Neural progenitor cell (in vitro differentiated cells): ENCODE results near the gene ZNF618. TPM values are rescaled to one million over a fixed set of nuclear protein-coding genes. Genes with fewer than 3 reads are reported as not detected.

Experiments used
- DNase-seq: peaks from one replicate; pipeline ENCODE4 v3.0.0-alpha.2; 2016; ENCODE audit warnings: low spot score
- H2AFZ ChIP-seq: fragments of 200-600 bp; sonication (generic); replicated peaks from 2 replicates; pipeline ENCODE4 v1.6.1; 2016; ENCODE audit warnings: antibody characterized with exemption
- H3F3A ChIP-seq: fragments of 200-600 bp; sonication (generic); 2 replicates; pipeline ENCODE4 v1.6.1; 2016; ENCODE audit warnings: antibody characterized with exemption, low read depth
- H3K27ac ChIP-seq: fragments of 200-600 bp; sonication (generic); 2 replicates; pipeline ENCODE4 v1.5.1; 2016; ENCODE audit warnings: mild to moderate bottlenecking
- H3K27me3 ChIP-seq: fragments of 200-600 bp; sonication (generic); 2 replicates; pipeline ENCODE4 v1.6.1; 2016; ENCODE audit warnings: mild to moderate bottlenecking, moderate library complexity
- H3K36me3 ChIP-seq: fragments of 200-600 bp; sonication (generic); 2 replicates; pipeline ENCODE4 v1.5.1; 2016
- H3K4me1 ChIP-seq: fragments of 200-600 bp; sonication (generic); 2 replicates; pipeline ENCODE4 v1.6.1; 2016; ENCODE audit warnings: mixed run types
- H3K4me2 ChIP-seq: fragments of 200-600 bp; sonication (generic); 2 replicates; pipeline ENCODE4 v1.6.1; 2016
- H3K4me3 ChIP-seq: fragments of 200-600 bp; sonication (generic); 2 replicates; pipeline ENCODE4 v1.5.1; 2016
- H3K79me2 ChIP-seq: fragments of 200-600 bp; sonication (generic); 2 replicates; pipeline ENCODE4 v1.6.1; 2016; ENCODE audit warnings: low read depth
- H3K9ac ChIP-seq: fragments of 200-600 bp; sonication (generic); 2 replicates; pipeline ENCODE4 v1.6.1; 2016
- H3K9me3 ChIP-seq: fragments of 200-600 bp; sonication (generic); 2 replicates; pipeline ENCODE4 v1.5.1; 2016; ENCODE audit warnings: low read depth
- H4K20me1 ChIP-seq: fragments of 200-600 bp; sonication (generic); 2 replicates; pipeline ENCODE4 v1.6.1; 2016; ENCODE audit warnings: low read depth
- H3K27ac Mint-ChIP-seq: 3 replicates; pipeline ENCODE4 v1.8.0; 2021; ENCODE audit warnings: mixed read lengths
- H3K27me3 Mint-ChIP-seq: 2 replicates; pipeline ENCODE4 v1.8.0; 2022; ENCODE audit warnings: low read depth, mild to moderate bottlenecking, inconsistent platforms, moderate library complexity, mixed read lengths; ENCODE audit not compliant: insufficient read depth
- H3K36me3 Mint-ChIP-seq: 3 replicates; pipeline ENCODE4 v1.8.0; 2021; ENCODE audit warnings: mixed read lengths
- H3K4me1 Mint-ChIP-seq: 3 replicates; pipeline ENCODE4 v1.8.0; 2021; ENCODE audit warnings: mixed read lengths
- H3K4me3 Mint-ChIP-seq: 3 replicates; pipeline ENCODE4 v1.8.0; 2021; ENCODE audit warnings: mild to moderate bottlenecking, moderate library complexity, mixed read lengths
- H3K9me3 Mint-ChIP-seq: 3 replicates; pipeline ENCODE4 v1.8.0; 2020; ENCODE audit warnings: mixed read lengths
- EZH2 ChIP-seq: fragments of 200-600 bp; sonication (generic); IDR thresholded peaks from 2 replicates; pipeline ENCODE4 v1.6.1; 2017; ENCODE audit warnings: antibody characterized with exemption, mild to moderate bottlenecking, moderate library complexity
- EZH2phosphoT487 ChIP-seq: fragments of 200-600 bp; sonication (generic); IDR thresholded peaks from 2 replicates; pipeline ENCODE4 v1.6.1; 2017; ENCODE audit warnings: antibody characterized with exemption
- total RNA-seq: library from RNA; depleted of rRNA; stranded (reverse); fragments of >200 nt; gene quantifications from 2 replicates; pipeline ENCODE4 v1.2.3, GENCODE V29; 2015; ENCODE audit warnings: low replicate concordance
- TF ChIP-seq, protein P1 (sequence below): fragments of 200-600 bp; sonication (generic); IDR thresholded peaks from 2 replicates; pipeline ENCODE4 v1.5.1; 2017; ENCODE audit warnings: antibody characterized with exemption, mild to moderate bottlenecking

ZNF618 gene
- total RNA-seq, 1 donor from 2014 or later = 10.5 TPM

DNA sequence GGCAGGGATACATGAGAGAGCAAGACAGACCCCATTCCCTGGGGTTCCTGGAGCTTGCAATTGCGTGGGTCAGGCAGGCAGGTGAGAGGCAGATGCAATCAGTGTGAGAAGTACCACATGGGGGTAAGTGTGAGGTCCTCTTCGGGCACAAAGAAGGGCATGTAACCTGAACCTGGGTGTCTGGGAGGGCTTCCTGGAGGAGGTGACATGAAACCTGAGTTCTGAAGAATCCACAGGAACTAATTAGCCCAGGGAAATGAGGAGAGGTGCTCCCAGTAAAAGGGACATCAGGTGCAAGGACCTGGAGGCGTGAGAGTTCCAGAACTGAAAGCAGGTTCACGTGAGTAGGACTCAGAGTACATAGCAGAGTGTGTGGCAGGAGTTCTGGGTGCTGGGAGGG is 199.5 kb downstream of the ZNF618 start:
- peaks cover 16% of the 10 kb centered on the region for H3K27me3 Mint-ChIP-seq
- no peak for TF ChIP-seq EZH2
- TF ChIP-seq EZH2phosphoT487 = no peak
- TF ChIP-seq, protein P1, sequence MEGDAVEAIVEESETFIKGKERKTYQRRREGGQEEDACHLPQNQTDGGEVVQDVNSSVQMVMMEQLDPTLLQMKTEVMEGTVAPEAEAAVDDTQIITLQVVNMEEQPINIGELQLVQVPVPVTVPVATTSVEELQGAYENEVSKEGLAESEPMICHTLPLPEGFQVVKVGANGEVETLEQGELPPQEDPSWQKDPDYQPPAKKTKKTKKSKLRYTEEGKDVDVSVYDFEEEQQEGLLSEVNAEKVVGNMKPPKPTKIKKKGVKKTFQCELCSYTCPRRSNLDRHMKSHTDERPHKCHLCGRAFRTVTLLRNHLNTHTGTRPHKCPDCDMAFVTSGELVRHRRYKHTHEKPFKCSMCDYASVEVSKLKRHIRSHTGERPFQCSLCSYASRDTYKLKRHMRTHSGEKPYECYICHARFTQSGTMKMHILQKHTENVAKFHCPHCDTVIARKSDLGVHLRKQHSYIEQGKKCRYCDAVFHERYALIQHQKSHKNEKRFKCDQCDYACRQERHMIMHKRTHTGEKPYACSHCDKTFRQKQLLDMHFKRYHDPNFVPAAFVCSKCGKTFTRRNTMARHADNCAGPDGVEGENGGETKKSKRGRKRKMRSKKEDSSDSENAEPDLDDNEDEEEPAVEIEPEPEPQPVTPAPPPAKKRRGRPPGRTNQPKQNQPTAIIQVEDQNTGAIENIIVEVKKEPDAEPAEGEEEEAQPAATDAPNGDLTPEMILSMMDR = no peak
- H3K9me3 ChIP-seq = no peaks in the 10 kb centered on the region
- H3K27ac Mint-ChIP-seq = no peak overlapping the region
- H3K4me1 ChIP-seq = no peaks in the 10 kb centered on the region
- no peaks in the 10 kb centered on the region for H3K27me3 ChIP-seq
- H3K79me2 ChIP-seq = no peaks in the 10 kb centered on the region
- no peak overlapping the region for H2AFZ ChIP-seq
- no peaks in the 10 kb centered on the region for H3K36me3 Mint-ChIP-seq
- H3K27ac ChIP-seq = no peak overlapping the region
- H3K36me3 ChIP-seq = no peaks in the 10 kb centered on the region
- H3K9me3 Mint-ChIP-seq = no peaks in the 10 kb centered on the region
- H3K4me3 ChIP-seq = no peak overlapping the region
- no peaks in the 10 kb centered on the region for H3F3A ChIP-seq
- H3K4me1 Mint-ChIP-seq = peaks cover 2% of the 10 kb centered on the region
- no peak overlapping the region for H3K4me3 Mint-ChIP-seq
- H3K4me2 ChIP-seq = no peak overlapping the region
- DNase-seq = no peak
- H3K9ac ChIP-seq = no peak overlapping the region
- H4K20me1 ChIP-seq = no peaks in the 10 kb centered on the region

DNA sequence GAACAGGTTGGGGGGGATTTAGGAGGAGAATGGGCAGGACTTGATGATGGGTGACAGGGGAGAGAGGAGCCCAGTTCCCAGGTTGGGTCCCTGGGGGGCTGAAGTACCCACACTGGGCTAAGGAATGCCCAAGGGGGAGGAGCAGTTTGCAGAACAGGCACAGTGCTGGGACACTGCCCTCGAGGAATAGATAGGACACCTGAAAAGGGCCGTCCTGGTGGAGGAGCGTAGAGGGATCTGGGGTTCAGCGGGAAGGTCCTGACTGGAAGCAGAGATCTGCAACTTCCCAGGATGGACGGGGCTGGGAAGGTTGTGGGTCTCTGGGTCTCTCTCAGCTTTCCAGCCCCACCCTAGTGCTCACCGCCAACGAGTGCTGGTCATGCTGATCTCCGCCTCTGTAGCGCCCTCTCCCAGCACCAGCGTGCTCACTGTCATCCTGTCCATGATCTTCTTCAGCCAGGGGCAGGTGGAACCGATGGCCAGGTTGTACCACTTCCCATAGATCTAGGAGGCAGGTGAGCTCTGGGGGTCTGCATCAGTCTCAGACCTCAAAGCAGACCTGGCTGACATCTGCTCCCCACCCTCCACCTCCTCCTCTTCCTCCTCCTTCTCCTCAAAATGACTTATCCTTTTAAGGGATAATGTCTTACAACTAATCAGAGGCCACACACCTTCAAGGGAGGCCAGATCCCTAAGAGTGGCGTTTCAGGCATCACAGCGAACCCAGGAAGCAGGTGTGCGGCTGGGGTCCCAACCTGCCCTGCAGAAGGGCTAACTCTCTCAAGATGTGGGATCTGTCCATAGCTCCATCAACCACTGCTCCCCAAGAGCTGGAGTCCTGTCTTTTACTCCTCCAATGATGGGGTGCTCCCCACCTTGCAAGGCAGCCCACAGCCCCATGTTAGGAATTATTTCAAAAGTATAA is 200.4 kb downstream of the ZNF618 start:
- no peak overlapping the region for H3K4me3 ChIP-seq
- peaks cover 2% of the 10 kb centered on the region for H3K4me1 Mint-ChIP-seq
- H3F3A ChIP-seq = no peaks in the 10 kb centered on the region
- no peak overlapping the region for H3K27ac ChIP-seq
- TF ChIP-seq EZH2 = no peak
- TF ChIP-seq, protein P1 = no peak
- no peak for TF ChIP-seq EZH2phosphoT487
- no peak overlapping the region for H3K4me3 Mint-ChIP-seq
- no peak overlapping the region for H2AFZ ChIP-seq
- no peak for DNase-seq
- no peaks in the 10 kb centered on the region for H3K36me3 ChIP-seq
- H3K9ac ChIP-seq = no peak overlapping the region
- no peaks in the 10 kb centered on the region for H3K27me3 ChIP-seq
- no peaks in the 10 kb centered on the region for H3K36me3 Mint-ChIP-seq
- no peaks in the 10 kb centered on the region for H3K9me3 Mint-ChIP-seq
- no peak overlapping the region for H3K4me2 ChIP-seq
- H4K20me1 ChIP-seq = no peaks in the 10 kb centered on the region
- no peaks in the 10 kb centered on the region for H3K79me2 ChIP-seq
- peaks cover 16% of the 10 kb centered on the region for H3K27me3 Mint-ChIP-seq
- H3K27ac Mint-ChIP-seq = no peak overlapping the region
- no peaks in the 10 kb centered on the region for H3K9me3 ChIP-seq
- H3K4me1 ChIP-seq = no peaks in the 10 kb centered on the region

DNA sequence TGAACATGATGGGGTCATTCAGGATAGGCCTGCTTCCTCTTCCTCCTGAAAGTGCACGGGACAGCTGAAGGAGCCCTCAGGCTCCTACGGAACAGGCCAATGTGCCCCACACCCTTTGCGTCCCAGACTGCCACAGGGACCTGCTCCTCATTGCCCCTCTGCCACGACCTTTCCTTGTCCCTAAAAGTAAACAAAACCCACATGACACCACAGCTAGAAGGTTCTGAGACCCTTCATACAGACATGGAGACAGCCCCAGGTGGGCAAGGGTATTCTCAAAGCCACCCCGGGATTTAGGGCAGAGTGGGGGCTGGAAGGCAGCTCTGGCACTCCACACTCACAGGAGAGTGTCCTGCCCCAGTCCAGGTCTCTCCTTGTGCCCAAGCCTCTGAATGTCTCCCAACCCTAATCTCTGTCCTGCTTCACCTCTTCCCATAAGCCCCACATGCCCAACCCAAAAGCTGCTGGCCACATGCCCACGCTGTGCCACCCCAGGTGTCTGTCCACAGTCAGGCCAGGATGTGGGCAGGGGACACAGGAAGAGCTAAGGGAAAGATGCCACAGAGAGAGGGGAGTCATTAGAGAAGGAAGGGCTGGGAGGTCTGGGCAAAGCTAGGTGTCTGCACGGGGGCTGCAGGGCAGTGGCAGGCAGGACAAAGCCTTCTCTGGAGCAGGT is 201.2 kb downstream of the ZNF618 start:
- Mint-ChIP-seq H3K36me3 (no peaks in the 10 kb centered on the region), H3K9me3 (no peaks in the 10 kb centered on the region), H3K4me3 (no peak overlapping the region), H3K4me1 (peaks cover 2% of the 10 kb centered on the region), H3K27ac (no peak overlapping the region), H3K27me3 (peaks cover 16% of the 10 kb centered on the region)
- Histone ChIP-seq H4K20me1 (no peaks in the 10 kb centered on the region), H3K27me3 (no peaks in the 10 kb centered on the region), H3K9me3 (no peaks in the 10 kb centered on the region), H3F3A (no peaks in the 10 kb centered on the region), H3K36me3 (no peaks in the 10 kb centered on the region), H3K4me3 (no peak overlapping the region), H3K27ac (no peak overlapping the region), H3K4me1 (no peaks in the 10 kb centered on the region), H3K9ac (no peak overlapping the region), H2AFZ (no peak overlapping the region), H3K79me2 (no peaks in the 10 kb centered on the region), H3K4me2 (no peak overlapping the region)
- no peak for DNase-seq
- TF ChIP-seq, protein P1 = no peak
